Tibial artery (tissue), 4 donors: ENCODE results near the gene MGST3.
A peak's percentile ranks its signal among the peaks of the same experiment; 100 is the strongest.
"Not testable (repeated sequence)": the region's sequence is repeated elsewhere in the genome, so short reads cannot be mapped to it uniquely, and the experiment has no call there.

Experiments used
- DNase-seq, 2 donors: peaks; one replicate each; pipeline ENCODE4 v3.0.0-alpha.2; 2019
- H3K27ac ChIP-seq, 2 donors: fragments of 200-600 bp; sonication (generic) in 1 of 2; 1 replicate in 1 of 2; 2 replicates in 1 of 2; pipeline ENCODE4 v1.5.1; 2018 to 2019; ENCODE audit warnings: mild to moderate bottlenecking in 1 of 2
- H3K27me3 ChIP-seq, 2 donors: fragments of 200-600 bp; sonication (generic) in 1 of 2; one replicate each; pipeline versions ENCODE4 v1.5.1 to v1.6.0; 2016 to 2019
- H3K36me3 ChIP-seq, 3 donors: fragments of 200-600 bp; sonication (generic) in 2 of 3; one replicate each; pipeline ENCODE4 v1.5.1; 2016 to 2019; ENCODE audit warnings: mild to moderate bottlenecking in 2 of 3
- H3K4me1 ChIP-seq, 4 donors: fragments of 200-600 bp; sonication (generic) in 2 of 4; 1 replicate in 3 of 4; 2 replicates in 1 of 4; pipeline ENCODE4 v1.5.1; 2016 to 2019
- H3K4me3 ChIP-seq, 2 donors: fragments of 200-600 bp; sonication (generic) in 1 of 2; 1 replicate in 1 of 2; 2 replicates in 1 of 2; pipeline ENCODE4 v1.5.1; 2018 to 2019; ENCODE audit warnings: mild to moderate bottlenecking in 2 of 2
- H3K9me3 ChIP-seq, 3 donors: fragments of 200-600 bp; sonication (generic) in 1 of 3; one replicate each; pipeline ENCODE4 v1.5.1; 2016 to 2019
- CTCF ChIP-seq, 2 experiments: fragments of 200-600 bp in 1 of 2; fragments of 450-650 bp in 1 of 2; IDR thresholded peaks; one replicate each; pipeline ENCODE4 v1.5.1; 2017 to 2019; ENCODE audit warnings: antibody characterized with exemption in 2 of 2, mild to moderate bottlenecking in 1 of 2, moderate library complexity in 1 of 2
- intact Hi-C: fragments of 100-400 bp; cut with DNase I; formaldehyde crosslinking; loops from one replicate; pipeline ENCODE4 v1.15.0; 2023; ENCODE audit warnings: low total_unique reads

MGST3 gene

GRCh38 chr1:165634154-165634921, 3.3 kb downstream of the MGST3 start:
- peaks cover 0 to 73% (median 55%) of the 10 kb centered on the region in 4 donors for H3K4me1 ChIP-seq
- H3K36me3 ChIP-seq, result no peaks in the 10 kb centered on the region
- H3K9me3 ChIP-seq, result no peaks in the 10 kb centered on the region
- H3K27ac ChIP-seq, result peak overlapping the region in 1 of 2 donors; percentile 32
- DNase-seq, result no peak
- TF ChIP-seq CTCF (IDR thresholded peaks at IDR 0.05), result no peak
- H3K27me3 ChIP-seq, result no peaks in the 10 kb centered on the region
- intact Hi-C loops, result loop anchor here (5.0 to 10.0 kb wide), 3 partner anchors 63 to 200 kb away; partner anchors contain the start of genes ALDH9A1 and TMCO1
- no peak overlapping the region for H3K4me3 ChIP-seq

- intact Hi-C loops, result loop anchor here (10.0 kb wide), 2 partner anchors 129 to 199 kb away; partner anchors contain the start of gene TMCO1
- Histone ChIP-seq H3K27me3 (no peaks in the 10 kb centered on the region), H3K4me3 (no peak overlapping the region)
Measured at GRCh38 chr1:165635329-165635728, 4.3 kb downstream of the MGST3 start.

GRCh38 chr1:165635823-165636222, 4.8 kb downstream of the MGST3 start:
- intact Hi-C loops, result loop anchor here (10.0 kb wide), 2 partner anchors 129 to 199 kb away; partner anchors contain the start of gene TMCO1
- H3K27ac ChIP-seq, result peak overlapping the region in 1 of 2 donors; percentile 40

More at GRCh38 chr1:165635329-165635728, 4.3 kb downstream of the MGST3 start:
- Histone ChIP-seq H3K36me3 (no peaks in the 10 kb centered on the region), H3K9me3 (no peaks in the 10 kb centered on the region), H3K4me1 (peaks cover 0 to 78% (median 57%) of the 10 kb centered on the region in 4 donors), H3K27ac (peak overlapping the region in 1 of 2 donors; percentile 25)
- DNase-seq, result peak in 1 of 2 donors; percentile 29
- no peak for TF ChIP-seq CTCF (IDR thresholded peaks at IDR 0.05)

DNA sequence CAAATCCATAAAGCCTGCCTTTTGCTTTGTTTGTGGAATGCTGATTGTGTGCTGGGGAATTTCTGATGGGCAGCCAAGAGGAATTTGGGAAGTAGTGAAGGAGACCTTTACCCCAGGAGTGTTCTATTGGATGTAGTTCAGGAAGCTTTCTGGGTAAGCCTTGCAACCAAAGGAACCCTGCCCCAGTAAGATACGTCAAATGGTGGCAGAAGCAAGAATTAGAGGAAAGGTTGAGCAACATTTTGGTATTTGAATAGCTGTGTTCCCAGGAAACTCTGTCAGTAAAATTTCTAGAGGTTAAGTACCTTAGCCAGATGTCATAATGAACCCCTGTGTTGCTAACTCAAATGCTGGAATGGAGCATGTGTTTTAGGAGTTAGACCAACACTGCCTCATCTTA, 6.4 kb downstream of the MGST3 start:
- no peak for DNase-seq

More at GRCh38 chr1:165635823-165636222, 4.8 kb downstream of the MGST3 start:
- Histone ChIP-seq H3K9me3 (no peaks in the 10 kb centered on the region), H3K27me3 (no peaks in the 10 kb centered on the region), H3K36me3 (no peaks in the 10 kb centered on the region), H3K4me3 (no peak overlapping the region), H3K4me1 (peaks cover 0 to 83% (median 59%) of the 10 kb centered on the region in 4 donors)
- no peak for DNase-seq
- no peak for TF ChIP-seq CTCF (IDR thresholded peaks at IDR 0.05)

GRCh38 chr1:165638211-165638610, 7.2 kb downstream of the MGST3 start:
- not testable (repeated sequence) for DNase-seq, H3K9me3 ChIP-seq, H3K36me3 ChIP-seq, H3K27me3 ChIP-seq, H3K4me3 ChIP-seq
- Histone ChIP-seq H3K4me1 (peaks cover 0 to 91% (median 57%) of the 10 kb centered on the region in 4 donors), H3K27ac (peak overlapping the region; percentile 40 to 50)
- intact Hi-C loops, result loop anchor here (10.0 kb wide), 2 partner anchors 127 to 197 kb away; partner anchors contain the start of gene TMCO1

More for the DNA sequence above, 6.4 kb downstream of the MGST3 start:
- Histone ChIP-seq H3K4me1 (peaks cover 0 to 98% (median 64%) of the 10 kb centered on the region in 4 donors), H3K27ac (peak overlapping the region; percentile 40 to 50), H3K4me3 (no peak overlapping the region), H3K9me3 (no peaks in the 10 kb centered on the region), H3K36me3 (no peaks in the 10 kb centered on the region), H3K27me3 (no peaks in the 10 kb centered on the region)
- intact Hi-C loops, result loop anchor here (10.0 kb wide), 2 partner anchors 127 to 197 kb away; partner anchors contain the start of gene TMCO1
- no peak for TF ChIP-seq CTCF (IDR thresholded peaks at IDR 0.05)
